Activated CD4-positive, alpha-beta T cell treated with anti-CD3 and anti-CD28 coated beads for 36 hours (primary cell): Measurements from ENCODE around the gene NELL1. TPM values are rescaled to one million over a fixed set of nuclear protein-coding genes. Genes with fewer than 3 reads are reported as not detected.

Experiments used
- ATAC-seq: fragments of 200-7000 bp; cut with Tn5 transposase; one replicate; pipeline ENCODE4 v1.10.0; 2021; ENCODE audit warnings: mild to moderate bottlenecking, moderate library complexity
- CTCF ChIA-PET: fragments of 350-600 bp; sonication (Branson Sonifier 250); formaldehyde crosslinking; loops from one replicate; lab custom pipeline; 2021; ENCODE audit warnings: antibody characterized with exemption; lab: Charles Lee
- POLR2A ChIA-PET: fragments of 350-600 bp; sonication (Branson Sonifier 250); formaldehyde crosslinking; loops from one replicate; lab custom pipeline; 2021; ENCODE audit warnings: antibody characterized with exemption, inconsistent platforms; lab: Charles Lee
- DNase-seq: peaks from one replicate; pipeline ENCODE4 v3.0.0-alpha.2; 2020
- H3K27ac Mint-ChIP-seq: one replicate; pipeline ENCODE4 v1.8.0; 2021; ENCODE audit warnings: mixed read lengths
- H3K27me3 Mint-ChIP-seq: one replicate; pipeline ENCODE4 v1.8.0; 2021; ENCODE audit warnings: mixed read lengths
- H3K36me3 Mint-ChIP-seq: one replicate; pipeline ENCODE4 v1.8.0; 2021; ENCODE audit warnings: low read depth, mixed read lengths
- H3K4me1 Mint-ChIP-seq: one replicate; pipeline ENCODE4 v1.8.0; 2021; ENCODE audit warnings: mixed read lengths
- H3K4me3 Mint-ChIP-seq: one replicate; pipeline ENCODE4 v1.8.0; 2021; ENCODE audit warnings: mild to moderate bottlenecking, moderate library complexity, mixed read lengths
- H3K9me3 Mint-ChIP-seq: one replicate; pipeline ENCODE4 v1.8.0; 2021; ENCODE audit warnings: low read depth, mixed read lengths
- intact Hi-C, 2 experiments: fragments of 100-400 bp; cut with DNase I in 1 of 2; cut with micrococcal nuclease in 1 of 2; formaldehyde crosslinking; loops; one replicate each; pipeline versions ENCODE4 v1.14.2 to v1.15.1; 2022 to 2024; cut with DNase I, micrococcal nuclease
- total RNA-seq, 2 experiments: library from RNA; stranded (reverse); gene quantifications; one replicate each; pipeline ENCODE4 v1.2.3, GENCODE V29; 2021

NELL1 gene
- total RNA-seq, 2 experiments from 2014 or later = not detected

DNA sequence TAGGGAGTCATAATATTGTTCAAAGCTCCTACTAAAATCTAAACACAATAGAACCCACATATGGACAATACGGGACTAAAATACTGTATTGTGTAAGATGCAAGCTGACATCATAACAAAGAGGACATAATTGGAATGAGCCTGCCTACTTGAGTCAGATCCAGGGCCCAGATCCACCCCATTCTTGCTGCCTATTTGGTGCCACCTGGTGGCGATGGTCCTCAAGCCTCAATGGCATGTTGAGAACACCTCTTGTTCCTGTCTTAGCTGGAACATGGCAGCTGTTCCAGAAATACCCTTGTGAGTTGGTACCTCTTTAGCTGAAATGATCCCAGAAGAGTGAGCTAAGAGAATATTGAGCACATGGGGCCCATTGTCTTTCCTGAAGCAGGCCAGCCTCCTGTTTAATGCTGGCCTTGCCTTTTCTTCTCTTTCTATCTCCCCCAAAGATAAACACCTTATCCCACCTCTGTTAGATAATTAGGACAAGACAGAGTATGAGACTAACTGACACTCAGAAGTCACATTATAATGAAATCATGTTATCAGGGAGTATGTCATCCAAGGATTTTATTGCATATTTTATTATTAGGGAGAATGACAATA lies 842.6 kb downstream of the NELL1 start:
- ATAC-seq (peak; percentile 49), DNase-seq (peak; percentile 74)
- no peaks in the 10 kb centered on the region for H3K4me1 Mint-ChIP-seq
- no peak overlapping the region for H3K4me3 Mint-ChIP-seq
- no peak overlapping the region for H3K27ac Mint-ChIP-seq
- no peaks in the 10 kb centered on the region for H3K9me3 Mint-ChIP-seq
- CTCF ChIA-PET = interaction anchor here (0.6 to 1.8 kb wide), 5 partner anchors 12 to 864 kb away, joined by 3 to 10 read pairs (median 4); no protein-coding TSS in a partner anchor
- intact Hi-C loops = loop anchor here (1.0 to 5.0 kb wide), 2 partner anchors 864 to 865 kb away; no protein-coding TSS in a partner anchor
- POLR2A ChIA-PET = no interaction called here
- no peaks in the 10 kb centered on the region for H3K36me3 Mint-ChIP-seq
- no peaks in the 10 kb centered on the region for H3K27me3 Mint-ChIP-seq

DNA sequence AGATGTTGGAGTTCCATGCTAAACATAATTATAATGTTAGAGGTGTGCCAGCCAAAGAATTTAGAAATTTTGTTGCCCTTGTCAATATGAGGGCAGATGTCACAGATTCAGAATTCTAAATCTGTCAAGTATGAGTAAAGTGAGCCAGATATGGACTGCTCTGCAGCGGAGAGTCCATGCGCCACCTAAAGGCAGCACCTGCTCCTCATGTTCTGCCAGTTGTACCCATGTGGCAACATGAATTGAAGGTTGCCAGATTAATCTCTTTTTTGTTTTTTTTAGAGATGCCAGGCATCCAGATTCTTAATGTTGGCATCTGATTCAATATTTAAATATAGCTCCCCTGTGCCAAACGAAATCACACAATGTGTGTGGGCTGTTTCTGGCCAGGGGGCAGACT lies 844.9 kb downstream of the NELL1 start:
- no peak for ATAC-seq
- CTCF ChIA-PET = interaction anchor here (1.1 kb wide), 1 partner anchor 12 kb away, joined by 4 read pairs; no protein-coding TSS in a partner anchor
- no peaks in the 10 kb centered on the region for H3K4me1 Mint-ChIP-seq
- POLR2A ChIA-PET = no interaction called here
- intact Hi-C loops = loop anchor here in 1 of 2 experiments (5.0 kb wide), 1 partner anchor 867 kb away; no protein-coding TSS in a partner anchor
- no peak overlapping the region for H3K4me3 Mint-ChIP-seq
- peak; percentile 7 for DNase-seq
- no peaks in the 10 kb centered on the region for H3K36me3 Mint-ChIP-seq
- H3K9me3 Mint-ChIP-seq = no peaks in the 10 kb centered on the region
- no peak overlapping the region for H3K27ac Mint-ChIP-seq
- no peaks in the 10 kb centered on the region for H3K27me3 Mint-ChIP-seq

DNA sequence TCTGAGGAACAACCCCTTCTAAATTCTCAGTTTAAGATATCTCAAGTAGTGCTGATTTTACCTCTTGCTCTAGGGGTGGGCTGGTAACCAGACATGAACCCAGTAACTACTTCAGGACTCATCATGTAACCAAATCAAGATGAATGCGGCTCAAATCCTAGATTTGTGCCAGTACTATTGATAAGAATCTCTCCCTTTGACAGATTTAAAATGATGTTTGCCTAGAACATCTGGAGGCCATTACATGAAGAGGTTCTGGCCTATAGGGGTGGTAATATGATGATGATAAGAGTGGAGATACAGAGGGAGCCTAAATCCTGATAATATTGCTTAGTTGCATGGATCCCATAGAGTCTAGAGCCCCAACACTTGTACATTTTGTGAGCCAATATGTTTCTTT lies 850.9 kb downstream of the NELL1 start:
- intact Hi-C loops = no loop called here
- Mint-ChIP-seq H3K9me3 (peaks cover 2% of the 10 kb centered on the region), H3K27me3 (no peaks in the 10 kb centered on the region), H3K4me3 (no peak overlapping the region), H3K4me1 (no peaks in the 10 kb centered on the region), H3K27ac (no peak overlapping the region), H3K36me3 (no peaks in the 10 kb centered on the region)
- ChIA-PET CTCF (no interaction called here), POLR2A (no interaction called here)
- DNase-seq (no peak), ATAC-seq (no peak)

DNA sequence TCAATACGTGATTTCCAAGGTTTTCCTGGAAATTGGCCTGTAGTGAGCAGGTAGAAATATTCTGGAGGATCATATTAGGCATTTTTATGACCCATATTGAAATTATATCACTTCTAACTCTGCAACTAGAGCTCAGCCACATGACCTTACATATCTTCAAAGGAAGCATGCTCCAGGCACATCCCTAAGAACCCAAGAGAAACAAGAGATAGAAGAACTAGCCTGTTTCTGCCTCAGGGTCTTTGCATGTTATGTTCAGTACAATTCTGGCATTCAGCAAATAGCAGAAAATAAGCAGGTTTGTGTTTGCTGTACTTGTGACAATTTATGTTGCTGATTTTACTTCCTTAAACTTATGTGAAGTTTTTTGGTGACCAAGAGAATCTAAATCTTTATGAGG lies 859.8 kb downstream of the NELL1 start:
- no peak for DNase-seq
- no peaks in the 10 kb centered on the region for H3K4me1 Mint-ChIP-seq
- POLR2A ChIA-PET = no interaction called here
- intact Hi-C loops = no loop called here
- no peak overlapping the region for H3K27ac Mint-ChIP-seq
- H3K9me3 Mint-ChIP-seq = peaks cover 2% of the 10 kb centered on the region
- CTCF ChIA-PET = no interaction called here
- H3K36me3 Mint-ChIP-seq = no peaks in the 10 kb centered on the region
- H3K4me3 Mint-ChIP-seq = no peak overlapping the region
- H3K27me3 Mint-ChIP-seq = no peaks in the 10 kb centered on the region
- no peak for ATAC-seq

DNA sequence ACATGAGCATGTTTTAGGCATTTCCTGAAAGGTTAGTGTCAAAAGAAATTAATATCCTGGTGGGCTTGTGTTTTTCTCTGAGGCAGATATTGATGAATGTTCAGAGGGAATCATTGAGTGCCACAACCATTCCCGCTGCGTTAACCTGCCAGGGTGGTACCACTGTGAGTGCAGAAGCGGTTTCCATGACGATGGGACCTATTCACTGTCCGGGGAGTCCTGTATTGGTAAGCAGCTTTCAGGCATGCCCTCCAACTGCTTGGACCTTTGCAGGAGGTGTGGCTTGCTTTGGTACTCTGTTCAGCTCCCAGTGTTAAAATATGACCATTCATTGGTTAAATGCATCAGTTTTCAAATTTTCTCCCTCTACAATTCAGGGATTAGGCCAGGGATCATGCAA lies 864.9 kb downstream of the NELL1 start:
- CTCF ChIA-PET = interaction anchor here (0.6 to 1.2 kb wide), 3 partner anchors 11 to 318 kb away, joined by 3 read pairs; no protein-coding TSS in a partner anchor

DNA sequence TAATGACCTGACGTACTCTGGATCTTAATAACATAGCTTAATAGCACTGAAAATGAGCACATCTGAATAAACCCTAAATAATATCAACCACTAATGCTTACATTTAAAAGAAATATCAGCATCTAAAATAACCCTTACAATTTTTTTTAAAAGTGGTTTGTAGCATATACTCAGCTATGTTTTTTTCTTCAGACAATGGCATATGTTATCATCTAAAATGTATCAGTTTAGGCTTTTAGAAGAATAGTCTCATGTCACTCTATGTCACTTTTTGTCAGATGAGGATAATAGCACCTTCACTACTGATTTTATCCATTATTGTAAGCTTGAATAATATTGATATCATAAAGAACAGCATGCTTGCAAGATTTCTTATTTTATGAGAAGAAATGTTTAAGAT lies 868.6 kb downstream of the NELL1 start:
- ATAC-seq (no peak), DNase-seq (no peak)
- Mint-ChIP-seq H3K9me3 (peaks cover 1% of the 10 kb centered on the region), H3K4me3 (no peak overlapping the region), H3K4me1 (no peaks in the 10 kb centered on the region), H3K27me3 (no peaks in the 10 kb centered on the region), H3K27ac (no peak overlapping the region), H3K36me3 (no peaks in the 10 kb centered on the region)
- ChIA-PET POLR2A (no interaction called here), CTCF (no interaction called here)
- intact Hi-C loops = no loop called here

More for the DNA sequence above, 864.9 kb downstream of the NELL1 start:
- intact Hi-C loops = no loop called here
- H3K4me1 Mint-ChIP-seq = no peaks in the 10 kb centered on the region
- no peak overlapping the region for H3K4me3 Mint-ChIP-seq
- no peaks in the 10 kb centered on the region for H3K27me3 Mint-ChIP-seq
- H3K27ac Mint-ChIP-seq = no peak overlapping the region
- no peaks in the 10 kb centered on the region for H3K36me3 Mint-ChIP-seq
- DNase-seq (no peak), ATAC-seq (no peak)
- peaks cover 1% of the 10 kb centered on the region for H3K9me3 Mint-ChIP-seq
- POLR2A ChIA-PET = no interaction called here

DNA sequence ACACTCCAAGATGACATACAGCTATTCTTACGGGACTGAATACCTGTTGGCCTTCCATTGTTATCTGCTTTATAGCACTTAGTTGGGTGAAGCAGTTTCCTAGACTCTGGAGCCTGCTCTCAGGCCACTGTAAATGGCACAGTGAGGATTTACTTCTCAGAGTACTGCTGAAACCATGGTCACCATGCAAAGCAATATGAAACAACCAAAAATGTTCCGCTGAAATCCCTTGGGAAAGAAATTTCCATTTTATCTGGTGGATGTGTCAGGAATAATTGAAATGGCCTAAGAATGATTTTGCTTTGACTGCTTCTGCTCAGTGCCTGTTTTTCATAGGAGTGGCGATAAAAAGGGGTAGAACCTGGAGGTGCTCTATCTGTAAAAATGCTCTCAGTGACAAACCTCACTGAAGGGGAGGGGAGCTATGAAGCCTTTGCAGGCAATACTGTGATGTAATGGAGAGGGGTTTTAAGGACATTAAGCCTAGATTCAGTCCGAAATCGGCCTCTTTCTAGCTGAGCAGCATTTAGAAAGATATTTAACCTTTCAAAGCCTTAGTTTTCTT lies 871.9 kb downstream of the NELL1 start:
- Mint-ChIP-seq H3K4me1 (no peaks in the 10 kb centered on the region), H3K27me3 (no peaks in the 10 kb centered on the region), H3K9me3 (peaks cover 1% of the 10 kb centered on the region), H3K36me3 (no peaks in the 10 kb centered on the region), H3K4me3 (no peak overlapping the region), H3K27ac (no peak overlapping the region)
- POLR2A ChIA-PET = no interaction called here
- intact Hi-C loops = no loop called here
- no peak for ATAC-seq
- CTCF ChIA-PET = no interaction called here
- DNase-seq = no peak

DNA sequence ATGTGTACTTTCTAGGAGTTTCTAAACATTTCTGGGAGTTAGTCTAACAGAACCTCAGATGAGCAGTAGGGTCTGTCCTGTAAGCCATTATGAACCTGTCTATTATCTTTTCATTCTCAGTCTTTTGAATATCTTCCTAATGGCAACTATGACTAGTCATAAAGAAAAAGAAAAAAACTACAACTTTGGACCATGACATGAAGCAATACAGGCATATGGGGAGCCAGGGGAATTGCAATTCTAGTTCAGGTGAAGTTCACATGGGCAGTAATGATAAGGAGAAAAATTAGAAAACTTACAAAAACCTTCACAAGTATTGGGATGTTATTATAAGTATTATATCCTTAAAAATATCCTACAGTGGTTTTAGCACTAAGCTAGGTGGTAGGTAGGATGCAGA lies 874.5 kb downstream of the NELL1 start:
- Mint-ChIP-seq H3K4me3 (no peak overlapping the region), H3K36me3 (no peaks in the 10 kb centered on the region), H3K4me1 (no peaks in the 10 kb centered on the region), H3K27ac (no peak overlapping the region), H3K27me3 (no peaks in the 10 kb centered on the region), H3K9me3 (peaks cover 2% of the 10 kb centered on the region)
- ChIA-PET POLR2A (no interaction called here), CTCF (interaction anchor here (0.7 kb wide), 1 partner anchor 35 kb away, joined by 3 read pairs; no protein-coding TSS in a partner anchor)
- no peak for DNase-seq
- intact Hi-C loops = no loop called here
- ATAC-seq = no peak

DNA sequence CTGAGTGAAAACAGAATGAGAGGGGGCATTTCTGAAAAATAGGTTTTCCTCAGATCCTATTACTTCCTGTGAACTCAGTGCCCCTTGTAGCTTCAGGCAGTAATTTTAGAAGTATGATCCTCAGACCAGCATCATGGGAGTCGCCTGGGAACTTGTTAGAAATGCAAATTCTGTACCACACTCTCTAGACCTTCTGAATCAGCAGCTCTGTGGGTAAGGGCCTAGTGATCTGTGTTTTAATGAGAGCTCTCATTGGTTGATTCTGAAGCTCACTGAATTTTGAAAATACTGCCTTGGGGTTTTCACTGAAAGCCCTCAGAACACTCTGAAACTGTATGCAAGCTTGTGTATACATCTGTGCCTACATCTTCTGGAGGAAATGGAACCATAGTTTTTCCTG lies 876.3 kb downstream of the NELL1 start:
- POLR2A ChIA-PET = no interaction called here
- CTCF ChIA-PET = interaction anchor here (0.9 kb wide), 1 partner anchor 12 kb away, joined by 3 read pairs; no protein-coding TSS in a partner anchor

DNA sequence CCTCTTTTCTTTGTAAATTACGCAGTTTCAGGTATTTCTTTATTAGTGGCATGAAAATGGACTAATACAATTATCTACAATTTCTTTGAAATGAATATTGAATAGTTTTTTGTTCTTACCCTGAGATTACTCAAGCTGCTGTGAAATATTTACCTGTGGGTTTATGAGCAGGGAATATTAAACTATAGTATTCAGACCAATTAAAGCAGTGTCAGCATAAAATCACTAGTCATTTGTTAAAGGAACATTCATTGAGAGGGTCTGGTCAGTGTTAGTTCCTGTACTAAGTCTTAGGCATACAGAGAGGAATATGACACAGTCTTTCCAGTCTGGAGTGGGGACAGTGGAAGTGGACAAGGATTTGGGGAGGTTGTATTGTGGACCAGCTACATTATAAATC lies 877.3 kb downstream of the NELL1 start:
- Mint-ChIP-seq H3K9me3 (peaks cover 2% of the 10 kb centered on the region), H3K27me3 (no peaks in the 10 kb centered on the region), H3K4me3 (no peak overlapping the region), H3K27ac (no peak overlapping the region), H3K36me3 (no peaks in the 10 kb centered on the region), H3K4me1 (no peaks in the 10 kb centered on the region)
- ChIA-PET CTCF (no interaction called here), POLR2A (no interaction called here)
- DNase-seq (no peak), ATAC-seq (no peak)
- intact Hi-C loops = no loop called here

More for the DNA sequence above, 876.3 kb downstream of the NELL1 start:
- DNase-seq (no peak), ATAC-seq (no peak)
- Mint-ChIP-seq H3K4me1 (no peaks in the 10 kb centered on the region), H3K27ac (no peak overlapping the region), H3K36me3 (no peaks in the 10 kb centered on the region), H3K4me3 (no peak overlapping the region), H3K9me3 (peaks cover 2% of the 10 kb centered on the region), H3K27me3 (no peaks in the 10 kb centered on the region)
- intact Hi-C loops = no loop called here

DNA sequence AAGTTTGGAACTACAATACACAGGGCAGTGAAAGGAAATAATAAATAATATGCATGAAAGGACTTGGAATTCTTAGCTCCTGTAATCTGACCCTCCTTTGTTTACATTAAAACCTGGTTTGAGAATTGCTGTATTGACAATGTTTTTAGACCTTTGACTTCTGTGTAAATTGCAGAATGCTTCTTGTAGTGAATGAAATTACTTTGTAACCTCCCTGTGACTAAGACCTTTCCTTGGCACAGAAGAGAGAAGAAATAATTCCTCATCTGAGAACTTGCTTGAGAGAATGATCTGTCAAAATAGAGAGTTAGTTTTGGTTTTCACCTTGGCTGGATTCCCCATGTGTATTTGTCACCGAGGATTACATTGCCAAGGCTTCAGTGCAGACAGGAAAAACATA lies 883.5 kb downstream of the NELL1 start:
- ChIA-PET CTCF (no interaction called here), POLR2A (no interaction called here)
- DNase-seq (no peak), ATAC-seq (no peak)
- no peaks in the 10 kb centered on the region for H3K27me3 Mint-ChIP-seq
- no peak overlapping the region for H3K27ac Mint-ChIP-seq
- H3K36me3 Mint-ChIP-seq = no peaks in the 10 kb centered on the region
- no peak overlapping the region for H3K4me3 Mint-ChIP-seq
- no peaks in the 10 kb centered on the region for H3K4me1 Mint-ChIP-seq
- H3K9me3 Mint-ChIP-seq = no peaks in the 10 kb centered on the region
- intact Hi-C loops = no loop called here

DNA sequence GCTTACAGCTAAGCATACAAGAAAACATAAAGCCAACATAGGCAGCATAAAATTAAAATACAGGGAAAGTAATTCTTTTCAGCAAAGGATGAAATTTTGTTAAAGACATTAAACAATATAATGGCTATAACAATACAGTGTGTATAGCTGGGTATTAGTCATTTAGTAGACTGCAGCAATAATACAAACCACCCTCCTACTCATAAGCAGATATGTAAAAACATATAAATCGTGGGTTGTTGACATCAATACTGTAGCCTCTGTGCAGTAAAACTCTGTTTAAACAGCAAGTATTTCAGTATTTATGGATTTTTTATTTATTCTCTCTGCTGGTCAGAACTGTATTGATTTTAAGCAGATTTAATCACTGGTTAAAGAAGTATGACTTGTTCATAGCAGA lies 884.4 kb downstream of the NELL1 start:
- DNase-seq = no peak
- CTCF ChIA-PET = no interaction called here

More for the DNA sequence above, 884.4 kb downstream of the NELL1 start:
- intact Hi-C loops = no loop called here
- POLR2A ChIA-PET = no interaction called here
- Mint-ChIP-seq H3K27me3 (no peaks in the 10 kb centered on the region), H3K9me3 (no peaks in the 10 kb centered on the region), H3K4me1 (no peaks in the 10 kb centered on the region), H3K27ac (no peak overlapping the region), H3K4me3 (no peak overlapping the region), H3K36me3 (no peaks in the 10 kb centered on the region)
- ATAC-seq = no peak
